ENCODE results near the gene SLC25A38.
A peak's percentile ranks its signal among the peaks of the same experiment; 100 is the strongest.

DNA sequence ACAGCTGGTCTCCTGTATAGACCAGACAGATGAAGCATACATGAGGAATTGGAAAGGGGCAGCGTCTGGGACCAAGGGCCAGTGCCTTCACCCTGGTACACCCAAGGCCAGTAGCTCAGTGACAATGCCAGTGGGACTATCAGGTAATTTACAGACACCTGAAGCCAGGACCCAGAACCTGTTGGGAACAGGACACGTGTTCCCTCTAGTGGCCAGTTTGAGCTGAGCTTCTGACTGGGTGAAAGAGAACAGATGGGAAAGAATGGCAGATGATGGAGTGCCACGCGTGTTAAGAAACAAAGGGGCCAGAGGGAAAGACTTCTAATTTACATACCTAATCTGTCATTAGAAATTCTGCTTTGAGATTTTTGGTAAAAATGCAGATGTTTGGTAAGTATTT is 5.1 kb upstream of the SLC25A38 start:
- TF ChIP-seq, protein P1, sequence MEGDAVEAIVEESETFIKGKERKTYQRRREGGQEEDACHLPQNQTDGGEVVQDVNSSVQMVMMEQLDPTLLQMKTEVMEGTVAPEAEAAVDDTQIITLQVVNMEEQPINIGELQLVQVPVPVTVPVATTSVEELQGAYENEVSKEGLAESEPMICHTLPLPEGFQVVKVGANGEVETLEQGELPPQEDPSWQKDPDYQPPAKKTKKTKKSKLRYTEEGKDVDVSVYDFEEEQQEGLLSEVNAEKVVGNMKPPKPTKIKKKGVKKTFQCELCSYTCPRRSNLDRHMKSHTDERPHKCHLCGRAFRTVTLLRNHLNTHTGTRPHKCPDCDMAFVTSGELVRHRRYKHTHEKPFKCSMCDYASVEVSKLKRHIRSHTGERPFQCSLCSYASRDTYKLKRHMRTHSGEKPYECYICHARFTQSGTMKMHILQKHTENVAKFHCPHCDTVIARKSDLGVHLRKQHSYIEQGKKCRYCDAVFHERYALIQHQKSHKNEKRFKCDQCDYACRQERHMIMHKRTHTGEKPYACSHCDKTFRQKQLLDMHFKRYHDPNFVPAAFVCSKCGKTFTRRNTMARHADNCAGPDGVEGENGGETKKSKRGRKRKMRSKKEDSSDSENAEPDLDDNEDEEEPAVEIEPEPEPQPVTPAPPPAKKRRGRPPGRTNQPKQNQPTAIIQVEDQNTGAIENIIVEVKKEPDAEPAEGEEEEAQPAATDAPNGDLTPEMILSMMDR (conservative IDR thresholded peaks at IDR 0.05) = peak; percentile 86
- no peak for TF ChIP-seq ZFX (IDR thresholded peaks at IDR 0.05)

All from C4-2B (cell line).